COLO668 (cell line): ENCODE data around the gene EYS.

Experiments
- DNase-seq: peaks from one replicate; lab custom pipeline; 2025; ENCODE audit not compliant: unreplicated experiment; lab: John Stamatoyannopoulos, UW

Gene EYS

DNA sequence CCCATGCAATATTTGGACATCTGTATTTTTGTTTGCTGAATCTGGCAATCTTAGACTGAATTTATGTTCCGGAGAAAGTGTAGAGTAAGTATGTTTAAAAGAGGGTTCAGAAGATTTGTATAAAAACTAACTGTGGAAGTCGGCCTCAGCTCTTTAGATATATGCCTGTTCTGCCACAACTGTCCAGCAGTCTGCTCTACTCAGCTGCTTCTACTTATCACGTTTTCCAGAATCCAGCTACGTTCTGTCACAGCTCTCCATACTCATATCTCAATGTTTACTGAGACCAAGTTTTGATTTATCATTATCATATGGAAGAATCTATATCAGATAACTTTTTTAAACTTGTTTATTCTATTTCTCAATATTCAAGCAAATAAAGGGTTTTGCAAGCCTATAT, 721.3 kb downstream of the EYS start:
- DNase-seq: no peak

DNA sequence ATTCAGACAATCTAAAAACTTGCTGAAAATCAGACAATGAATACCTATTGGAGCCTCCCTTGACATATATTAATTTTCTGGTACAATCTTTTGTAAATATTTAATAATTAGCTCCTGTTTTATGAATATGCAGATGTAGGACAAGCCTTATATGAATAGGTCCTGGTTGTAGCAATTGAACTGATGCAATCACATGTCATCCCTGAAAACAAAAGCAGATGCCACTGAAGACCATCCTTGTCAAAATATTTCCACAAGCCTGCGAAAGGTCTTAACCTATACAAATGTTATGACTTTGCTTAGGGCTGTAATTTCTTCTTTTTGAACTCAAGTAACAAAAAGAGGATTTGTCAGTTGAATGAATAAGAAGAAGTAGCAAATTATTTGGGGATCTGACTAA, 722.1 kb downstream of the EYS start:
- no peak for DNase-seq

DNA sequence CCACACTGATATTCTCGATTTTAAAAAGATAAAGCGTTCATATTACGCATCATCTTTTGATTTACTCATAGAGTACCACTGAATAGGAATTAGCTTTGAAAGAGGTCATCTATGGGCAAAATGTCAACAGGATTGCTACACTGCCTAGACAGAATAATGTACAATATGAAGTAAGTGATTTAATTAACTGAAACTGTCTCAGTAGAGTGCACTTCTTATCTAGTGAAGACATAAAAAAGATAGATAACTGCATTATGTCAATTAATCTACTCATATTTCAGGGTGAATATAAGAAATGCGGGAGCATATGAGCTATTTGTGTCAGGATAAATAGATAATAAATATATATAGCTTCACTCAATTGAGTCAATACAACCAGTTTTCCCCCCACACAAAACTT, 723.9 kb downstream of the EYS start:
- DNase-seq: no peak

DNA sequence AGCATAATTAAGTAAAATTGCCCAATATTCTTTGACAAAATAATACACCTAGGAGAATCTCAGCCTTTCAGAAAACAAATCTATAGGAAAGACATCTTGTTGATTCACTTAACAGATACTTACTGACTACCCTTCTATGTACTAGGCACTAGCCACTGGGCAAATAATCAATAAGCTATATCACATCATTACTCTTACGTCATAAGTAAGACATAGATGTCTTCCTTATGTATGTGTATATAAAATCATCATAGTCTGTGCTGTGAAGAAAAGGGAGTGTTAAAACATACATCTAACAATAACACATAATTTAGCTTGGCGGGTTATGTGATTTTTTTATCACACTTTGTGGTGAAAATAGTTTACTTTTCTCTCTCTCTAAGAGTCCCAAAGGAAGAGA, 733.9 kb downstream of the EYS start:
- DNase-seq: no peak

DNA sequence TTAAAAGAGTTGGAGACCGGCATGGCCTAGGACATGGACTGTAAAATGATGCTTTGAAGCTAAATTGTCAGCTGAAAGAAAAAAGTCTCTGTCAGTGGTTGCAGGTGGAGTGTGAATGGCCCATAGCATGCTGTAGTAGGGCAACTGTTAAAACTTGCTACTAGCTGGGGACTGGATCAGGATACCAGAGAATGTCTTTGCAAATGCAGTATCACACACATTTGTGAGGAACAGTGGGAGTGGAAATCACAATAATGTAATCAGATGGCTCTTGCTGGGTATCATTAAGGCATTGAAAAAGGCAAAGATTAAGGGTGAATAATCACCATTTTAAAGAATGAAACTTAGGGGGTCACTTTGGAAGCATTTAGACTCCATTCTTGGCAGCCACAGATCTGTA, 737.9 kb downstream of the EYS start:
- DNase-seq: no peak

DNA sequence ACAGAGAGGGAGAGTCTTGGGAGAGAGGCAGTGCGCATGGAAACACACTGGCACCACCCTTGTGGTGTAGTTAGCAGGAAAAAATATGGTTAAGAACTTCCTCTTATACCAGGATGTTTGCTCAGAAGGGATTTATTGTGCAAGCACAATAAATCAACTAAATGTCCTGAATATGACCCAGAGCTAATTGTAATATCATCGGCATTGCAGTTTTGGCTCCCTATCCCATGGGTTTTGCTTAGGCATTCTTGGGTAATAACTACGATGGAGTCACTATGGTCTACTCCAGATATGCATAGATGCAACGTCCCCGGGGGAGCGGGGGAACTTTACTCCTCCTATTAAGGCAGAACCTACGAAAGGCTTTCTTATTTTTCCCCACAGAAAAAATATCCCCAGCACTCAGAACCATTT, 751.6 kb downstream of the EYS start:
- no peak for DNase-seq

DNA sequence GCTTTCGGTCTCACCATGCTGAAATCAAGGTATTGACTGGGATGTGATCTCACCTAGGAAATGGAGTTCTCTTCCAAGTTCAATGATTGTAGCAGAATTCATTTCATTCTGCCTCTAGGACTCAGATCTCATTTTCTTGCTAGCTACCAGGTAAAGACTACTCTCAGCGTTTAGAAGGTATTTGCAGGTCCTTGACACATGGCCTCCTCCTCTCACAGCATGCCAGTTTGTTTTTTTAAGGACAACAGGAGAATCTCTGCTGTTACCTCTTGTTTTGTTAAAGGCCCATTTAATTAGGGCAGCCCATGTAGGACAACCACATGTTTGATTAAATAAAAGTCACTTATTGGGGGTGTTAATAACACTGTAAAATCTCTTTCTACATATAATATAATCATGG, 757.8 kb downstream of the EYS start:
- no peak for DNase-seq

DNA sequence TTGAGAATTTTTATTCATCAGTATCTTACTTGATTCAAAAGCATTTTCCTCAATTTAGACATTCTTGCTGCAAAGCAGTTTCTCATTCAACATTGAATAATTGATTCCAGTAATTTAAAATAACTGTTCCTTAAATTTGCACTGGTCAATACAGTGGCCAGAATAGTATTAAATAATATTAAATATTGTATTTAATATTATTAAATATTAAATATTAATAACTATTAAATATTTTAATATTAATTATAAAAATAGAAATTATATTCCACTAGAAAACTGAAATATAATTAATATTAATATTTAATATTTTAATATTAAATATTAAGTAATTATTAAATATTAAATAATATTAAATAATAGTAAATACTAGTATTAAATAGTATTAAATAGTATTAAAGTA, 758.8 kb downstream of the EYS start:
- DNase-seq: no peak

DNA sequence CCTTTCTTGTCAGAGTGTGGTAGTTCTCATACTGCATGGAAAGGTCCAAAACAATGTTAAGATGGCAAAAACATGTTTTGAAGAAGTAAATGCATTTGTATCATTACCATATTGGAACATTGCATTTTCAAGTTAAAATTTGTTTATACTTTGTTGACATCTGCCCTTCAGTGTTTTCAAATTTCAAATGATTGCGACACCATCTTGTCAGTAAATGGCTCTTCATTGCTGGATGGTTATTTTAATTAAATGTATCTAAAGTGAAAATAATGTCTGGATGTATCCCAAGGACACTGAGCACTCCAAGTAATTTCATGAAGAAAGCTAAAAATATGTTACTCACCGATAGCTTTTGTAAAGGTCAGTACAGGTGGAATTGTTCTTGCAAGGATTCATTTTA, 761.6 kb downstream of the EYS start:
- no peak for DNase-seq

DNA sequence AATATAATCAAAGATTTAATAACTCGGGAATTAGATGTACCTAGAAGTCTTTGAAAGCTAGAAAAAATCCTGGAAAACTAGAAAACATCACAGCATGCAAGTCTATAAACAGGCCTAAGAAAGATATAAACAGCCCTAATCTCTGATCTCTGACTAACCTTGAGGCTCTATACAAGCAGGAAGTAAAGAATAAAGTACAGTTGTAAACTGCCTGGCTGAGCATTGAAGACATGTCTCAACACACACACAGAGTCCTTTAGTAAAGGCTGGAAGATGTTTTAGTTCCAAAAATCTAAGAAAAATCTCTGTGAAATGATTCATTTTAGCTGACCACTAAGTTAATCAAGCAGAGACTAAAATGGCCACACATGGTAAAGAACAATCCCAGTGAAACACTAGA, 774.5 kb downstream of the EYS start:
- DNase-seq: no peak

DNA sequence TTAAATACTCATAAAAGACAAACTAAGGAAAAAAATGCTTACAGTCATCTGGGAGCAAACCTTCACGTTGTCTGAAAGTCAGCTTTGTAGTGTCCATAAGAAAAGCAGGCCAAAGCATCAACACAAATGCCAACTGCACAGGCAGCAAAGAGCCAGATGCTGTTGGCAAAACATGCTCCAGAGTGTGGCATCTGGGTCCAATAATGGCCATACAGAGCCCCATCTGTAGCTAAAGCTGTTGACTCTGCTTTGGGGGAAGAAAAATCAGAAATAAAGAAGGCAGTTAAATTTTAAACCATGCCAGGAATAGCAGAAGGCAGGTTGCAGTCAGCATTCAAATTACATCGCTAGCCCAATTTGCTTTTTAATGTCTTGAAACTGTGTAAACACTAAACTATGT, 776.3 kb downstream of the EYS start:
- DNase-seq: no peak

DNA sequence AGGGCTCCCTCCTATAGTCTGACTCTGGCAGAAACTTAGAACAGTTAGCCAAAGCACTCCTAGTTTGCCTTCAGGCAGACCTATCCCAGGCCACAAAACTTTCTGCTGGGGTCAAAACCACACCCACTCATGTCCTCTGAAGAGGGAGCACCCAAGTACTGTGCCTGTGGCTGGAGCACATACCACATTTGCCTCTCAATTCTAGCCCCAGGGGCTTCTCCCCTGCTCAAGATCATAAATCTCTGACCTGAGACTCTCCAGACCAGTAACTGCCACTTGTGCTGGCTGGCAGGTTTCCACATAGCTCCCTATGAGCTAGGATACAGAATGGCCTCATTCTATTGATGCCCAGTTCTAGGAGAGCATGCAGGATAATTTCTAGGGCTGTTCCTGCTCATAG, 781.0 kb downstream of the EYS start:
- no peak for DNase-seq

DNA sequence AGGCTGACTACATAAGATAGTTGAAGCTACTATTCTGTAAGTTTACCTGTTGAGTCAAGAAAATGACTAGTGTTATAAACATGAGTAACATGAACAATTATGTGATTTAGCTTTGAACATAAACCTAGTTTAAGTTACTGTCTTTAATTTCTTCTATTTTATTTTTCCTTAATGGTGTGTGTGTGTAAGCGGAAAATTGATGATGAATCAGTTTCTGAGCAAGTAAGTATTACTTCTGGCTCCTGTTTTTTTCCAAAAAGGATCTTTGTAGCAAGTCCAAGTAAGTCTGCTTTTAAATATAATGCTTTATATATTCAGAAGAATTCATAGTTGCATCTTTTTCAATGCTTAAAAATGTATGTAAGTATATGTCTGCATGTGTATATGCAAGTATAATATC, 786.8 kb downstream of the EYS start:
- no peak for DNase-seq

DNA sequence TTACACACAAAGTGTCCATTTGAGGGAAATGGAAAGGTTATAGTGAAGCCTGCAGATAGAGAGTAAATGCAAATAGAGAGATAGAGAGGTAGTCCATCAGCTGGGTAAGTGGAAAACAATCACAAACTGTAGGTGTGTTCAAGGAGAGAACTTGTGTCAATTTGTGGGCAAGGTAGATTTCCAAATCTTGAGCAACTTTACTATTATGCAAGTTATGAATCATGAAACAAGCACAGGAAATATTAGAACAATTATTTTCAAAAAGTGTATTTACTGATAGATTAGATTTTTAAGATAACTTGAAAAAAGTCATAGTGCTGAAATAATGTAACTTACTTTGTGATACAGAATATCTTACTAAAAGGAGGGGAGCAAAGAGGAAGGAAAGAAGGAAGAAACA, 792.9 kb downstream of the EYS start:
- no peak for DNase-seq

DNA sequence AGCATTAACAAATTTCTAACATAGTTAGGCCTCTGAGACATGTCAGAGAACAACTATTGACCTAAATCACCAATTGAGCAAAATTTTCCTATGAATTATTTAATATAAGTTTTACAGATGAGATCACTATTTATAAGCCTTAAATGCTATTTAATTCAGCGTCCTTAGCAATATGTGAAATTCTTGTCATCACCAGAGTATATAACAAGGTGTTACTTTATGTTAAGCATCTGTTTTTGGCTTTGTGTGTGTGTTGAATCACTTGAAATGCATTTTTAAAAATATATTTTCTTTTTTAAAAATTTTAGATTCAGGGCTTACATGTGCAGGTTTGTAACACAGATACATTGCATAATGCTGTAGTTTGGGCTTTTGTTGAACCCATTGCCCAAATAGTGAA, 794.1 kb downstream of the EYS start:
- no peak for DNase-seq

DNA sequence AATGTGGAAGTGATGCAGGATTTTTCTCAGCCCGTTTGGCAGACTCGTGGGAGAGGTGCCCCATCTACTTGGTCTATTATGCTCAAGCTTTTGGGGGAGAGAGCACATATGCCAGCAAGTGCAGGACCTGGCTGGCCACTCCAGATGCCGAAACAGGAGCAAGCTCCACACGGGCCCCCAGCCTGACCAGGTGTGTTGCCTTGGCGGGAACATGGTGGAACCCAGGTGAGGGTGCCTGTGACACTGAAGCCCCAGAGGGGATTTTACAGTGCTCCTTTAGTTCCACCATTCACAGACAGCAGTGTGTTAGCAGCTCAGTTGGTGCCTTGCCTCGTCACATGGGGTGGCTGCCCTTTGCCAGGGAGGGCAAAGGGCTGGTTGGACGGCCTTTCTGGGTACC, 798.9 kb downstream of the EYS start:
- no peak for DNase-seq

DNA sequence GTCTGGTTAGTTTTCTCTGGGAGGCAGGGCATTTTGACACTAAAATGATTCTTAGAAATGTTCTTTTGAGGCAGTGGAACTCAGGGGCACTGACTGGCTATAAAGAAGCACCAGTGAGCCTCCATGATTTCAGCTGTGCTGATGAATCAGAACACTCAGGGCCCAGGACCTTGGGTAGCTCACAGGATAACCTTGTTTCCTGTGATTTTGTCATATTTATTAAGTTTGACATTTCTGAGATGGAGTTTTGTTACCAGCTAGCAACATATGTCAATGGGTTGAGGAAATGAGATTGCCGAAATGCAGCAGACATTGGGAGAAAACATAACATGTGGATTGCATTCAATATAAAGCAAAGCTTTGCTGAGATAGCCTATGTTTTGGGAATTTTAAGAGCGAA, 802.4 kb downstream of the EYS start:
- DNase-seq: no peak

DNA sequence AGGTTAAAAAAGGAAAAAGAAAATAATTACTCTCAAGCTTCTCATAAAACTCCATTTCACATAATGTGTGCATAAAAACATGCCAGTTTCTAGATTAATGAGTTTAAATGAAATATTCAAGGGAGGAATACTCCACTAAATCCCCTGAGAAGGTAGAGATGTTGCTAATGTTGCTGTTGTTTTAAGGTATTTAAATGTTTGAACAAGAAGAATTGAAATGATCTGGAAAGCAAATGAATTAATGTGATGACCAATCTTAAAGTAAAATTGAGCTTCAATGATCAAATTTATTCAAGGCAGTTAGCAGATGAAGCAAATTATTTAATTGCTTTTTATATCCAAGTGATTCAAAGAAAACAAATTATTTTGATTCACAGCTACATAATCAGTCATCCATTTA, 804.4 kb downstream of the EYS start:
- DNase-seq: no peak

DNA sequence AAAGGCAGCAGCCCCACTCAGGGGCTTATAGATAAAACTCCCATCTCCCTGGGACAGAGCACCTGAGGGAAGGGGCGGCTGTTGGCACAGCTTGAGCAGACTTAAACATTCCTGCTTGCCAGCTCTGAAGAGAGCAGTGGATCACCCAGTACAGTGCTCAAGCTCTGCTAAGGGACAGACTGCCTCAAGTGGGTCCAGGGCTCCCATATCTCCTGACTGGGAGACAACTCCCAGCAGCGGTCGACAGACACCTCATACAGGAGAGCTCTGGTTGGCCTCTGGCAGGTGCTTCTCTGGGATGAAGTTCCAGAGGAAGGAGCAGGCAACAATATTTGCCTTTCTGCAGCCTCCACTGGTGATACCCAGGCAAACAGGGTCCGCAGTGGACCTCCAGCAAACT, 810.1 kb downstream of the EYS start:
- DNase-seq: no peak

DNA sequence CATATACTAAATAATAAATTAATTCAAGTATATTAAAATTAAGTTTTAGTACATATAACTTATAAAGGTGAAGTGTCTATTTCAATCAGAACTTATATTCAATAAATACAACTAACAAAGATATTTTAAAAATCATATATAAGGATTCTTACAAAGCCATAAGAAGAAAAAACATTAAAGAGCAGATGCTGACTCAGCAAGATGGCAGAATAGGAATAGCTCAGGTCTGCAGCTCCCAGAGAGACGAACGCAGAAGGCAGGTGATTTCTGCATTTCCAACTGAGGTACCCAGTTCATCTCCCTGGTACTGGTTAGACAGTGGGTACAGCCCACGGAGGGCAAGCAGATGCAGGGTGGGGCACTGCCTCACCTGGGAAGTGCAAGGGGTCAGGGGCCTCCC, 811.1 kb downstream of the EYS start:
- DNase-seq: no peak

DNA sequence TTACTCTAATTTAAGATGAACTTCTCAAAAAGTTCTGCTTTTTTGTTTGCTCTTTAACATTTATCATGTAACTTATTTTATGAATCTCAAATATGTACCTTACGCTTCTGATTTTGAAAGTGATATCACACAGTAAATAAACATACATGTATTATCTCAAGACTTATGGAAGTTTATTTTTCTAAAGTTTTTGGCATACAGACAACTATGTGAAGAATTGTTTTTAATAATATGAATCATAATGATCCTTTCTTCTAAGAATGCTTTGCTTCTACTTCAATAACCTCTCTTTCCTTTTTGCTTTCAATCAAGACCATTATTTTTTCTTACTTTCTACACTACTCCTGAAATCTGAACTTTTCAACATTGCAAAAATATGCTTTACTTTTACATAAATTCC, 816.4 kb downstream of the EYS start:
- DNase-seq: no peak

DNA sequence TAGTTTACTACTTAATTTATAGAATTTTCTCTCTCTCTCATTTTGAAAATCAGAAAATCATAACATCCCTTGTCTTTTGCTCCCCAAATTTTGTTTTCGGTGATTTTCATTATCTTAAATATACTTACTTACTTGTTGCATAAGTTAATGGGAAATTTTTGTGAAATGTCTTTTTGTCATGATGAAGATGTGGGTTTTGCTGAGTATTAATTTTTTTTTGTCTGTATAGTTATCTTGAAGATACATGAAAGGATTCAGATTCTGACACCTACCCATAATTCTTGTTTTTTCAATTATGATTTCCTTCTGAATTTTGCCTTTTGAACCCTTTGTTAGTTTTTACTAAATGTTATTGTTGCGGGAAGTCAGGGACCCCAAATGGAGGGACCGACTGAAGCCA, 817.9 kb downstream of the EYS start:
- DNase-seq: no peak

DNA sequence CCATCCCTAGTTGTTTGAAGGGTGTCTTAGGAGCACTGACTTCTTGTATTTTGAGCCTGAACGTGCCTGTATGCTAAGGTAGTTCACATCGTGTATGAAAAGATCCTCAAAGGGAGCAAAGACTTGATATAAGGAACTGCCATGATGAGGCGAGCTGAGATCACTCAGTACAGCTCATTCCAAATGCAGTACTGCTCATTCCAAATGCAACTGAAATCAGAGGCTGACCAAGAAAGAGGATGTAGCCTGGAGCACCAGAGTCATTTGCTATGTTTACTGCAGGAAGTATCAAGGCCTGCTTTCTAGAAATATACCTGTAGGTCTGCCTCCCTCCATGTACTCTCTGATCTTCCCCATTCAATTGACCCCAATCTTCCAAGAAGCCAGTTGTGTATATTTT, 832.2 kb downstream of the EYS start:
- no peak for DNase-seq

DNA sequence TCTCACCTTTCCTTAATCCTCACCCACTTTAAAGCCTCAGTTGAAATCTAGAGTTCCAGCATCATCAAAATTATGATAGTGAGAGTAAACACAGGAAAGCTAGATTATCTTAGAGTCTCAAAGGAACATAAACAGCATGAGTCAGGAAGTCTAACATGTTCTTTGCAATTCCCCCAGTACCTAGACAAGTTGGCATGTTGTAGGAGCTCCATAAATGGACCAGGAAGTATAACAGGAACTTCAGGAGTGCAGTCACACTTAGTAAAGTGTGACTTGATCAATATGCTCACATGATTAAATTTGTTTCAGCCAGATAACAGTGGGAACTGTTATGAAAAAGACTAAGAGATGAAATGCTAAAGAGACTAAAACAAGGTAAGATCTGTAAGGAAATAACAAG, 834.4 kb downstream of the EYS start:
- no peak for DNase-seq
